NCI-H2171 treated with DMSO at 0.1 percent for 48 hours (cell line): ENCODE measurements around the gene ZNF280C.
"Not testable (repeated sequence)": the region's sequence is repeated elsewhere in the genome, so short reads cannot be mapped to it uniquely, and the experiment has no call there.

Source experiments
- DNase-seq: peaks from one replicate; lab custom pipeline; 2025; lab: John Stamatoyannopoulos, UW

Gene ZNF280C

GRCh38 chrX:130268449-130269170 is at the start of gene ZNF280C:
Gene ZNF280C (minus strand): TSS chrX:130268899. CDS start chrX:130260449, 8,450 bp downstream.
- DNase-seq: peak; percentile 91

DNA sequence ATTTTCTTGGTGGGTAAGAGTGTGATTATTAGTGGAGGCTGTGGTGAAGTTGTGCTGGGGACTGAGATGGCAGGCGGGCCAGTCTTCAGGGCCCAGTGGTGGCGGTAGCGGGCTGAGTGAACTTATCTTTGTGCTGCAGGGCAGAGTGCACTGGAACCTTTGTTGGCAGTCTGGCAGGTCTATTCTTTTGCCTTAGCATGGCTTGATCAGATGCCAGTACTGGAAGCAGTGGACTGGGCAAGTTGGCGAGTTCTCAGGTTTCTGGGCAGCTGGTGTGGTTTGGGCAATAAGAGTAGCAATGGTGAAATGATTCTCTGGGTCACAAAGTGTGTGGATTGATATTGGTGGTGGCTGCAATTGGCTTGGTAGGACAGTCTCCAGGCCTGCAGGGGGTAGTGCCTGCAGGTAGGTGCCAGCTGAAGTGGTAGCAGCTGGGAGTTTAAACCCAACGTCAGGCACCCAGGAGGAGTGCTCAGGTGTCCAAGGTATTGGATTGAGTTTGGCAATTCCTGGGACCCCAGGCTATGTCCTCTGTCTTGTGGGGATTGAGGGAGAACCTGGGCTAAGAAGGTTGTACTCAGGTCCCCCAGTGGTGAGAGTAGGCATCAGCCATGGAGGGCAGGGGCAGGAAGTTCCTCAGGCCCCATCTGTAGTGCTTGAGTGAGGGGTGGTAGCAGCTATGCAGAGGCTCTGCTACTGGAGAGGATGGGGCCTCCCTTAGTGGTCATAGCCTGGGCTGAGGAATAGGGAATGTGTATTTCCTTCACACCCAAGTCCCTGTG is 36.1 kb upstream of the ZNF280C start:
- DNase-seq: no peak

GRCh38 chrX:130301977-130302376 is 33.3 kb upstream of the ZNF280C start:
- no peak for DNase-seq

DNA sequence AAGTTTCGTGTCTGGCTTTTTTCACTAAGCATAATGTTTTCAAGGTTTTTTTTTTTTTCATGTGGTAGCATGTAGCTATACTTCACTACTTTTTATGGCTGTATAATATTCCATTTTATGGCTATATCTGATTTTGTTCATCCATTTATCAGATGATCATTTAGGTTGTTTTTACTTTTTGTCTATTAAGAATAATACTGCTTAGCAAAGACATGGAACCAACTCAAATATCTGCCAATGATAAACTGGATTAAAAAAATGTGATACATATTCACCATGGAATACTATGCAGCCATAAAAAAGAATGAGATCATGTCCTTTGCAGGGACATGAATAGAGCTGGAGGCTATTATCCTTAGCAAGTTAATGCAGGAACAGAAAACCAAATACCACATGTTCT is 32.7 kb upstream of the ZNF280C start:
- DNase-seq: no peak

GRCh38 chrX:130300010-130300282 is 31.2 kb upstream of the ZNF280C start:
- DNase-seq: no peak

DNA sequence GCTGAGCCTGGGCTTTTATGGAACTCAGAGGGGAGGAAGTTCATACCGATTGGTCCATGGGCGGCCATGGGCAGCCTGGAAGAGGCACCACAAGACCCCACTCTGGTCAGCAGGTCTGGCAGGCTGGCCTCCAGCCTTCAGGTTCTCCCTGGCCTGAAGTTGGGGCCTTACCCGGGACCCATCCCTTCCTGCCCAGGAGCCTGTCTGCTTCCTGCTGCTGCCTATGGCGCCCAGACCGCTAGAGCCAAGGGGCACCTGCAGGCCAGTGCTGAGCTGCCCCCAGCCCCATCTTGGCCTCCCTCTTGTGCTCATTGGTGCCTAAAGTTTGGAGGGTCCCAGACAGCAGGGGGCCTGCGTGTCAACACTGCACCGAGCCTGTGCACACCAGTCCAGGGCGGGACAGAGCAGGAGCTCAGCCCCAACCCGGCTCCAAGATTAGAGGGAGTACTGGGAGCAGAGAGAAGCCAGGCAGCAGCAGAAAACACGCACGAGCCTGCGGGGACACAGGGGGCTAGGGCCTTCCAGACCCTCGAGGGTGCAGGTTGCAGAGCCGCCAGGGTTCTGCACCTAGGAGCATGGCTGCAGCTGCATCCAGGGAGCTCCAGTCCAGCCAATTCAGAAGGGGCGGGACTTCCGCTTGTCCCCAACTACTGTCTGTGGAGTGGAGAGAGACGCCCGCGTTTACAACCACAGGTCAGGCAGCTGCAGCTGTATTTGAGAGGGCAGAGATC is 30.7 kb upstream of the ZNF280C start:
- DNase-seq: no peak

DNA sequence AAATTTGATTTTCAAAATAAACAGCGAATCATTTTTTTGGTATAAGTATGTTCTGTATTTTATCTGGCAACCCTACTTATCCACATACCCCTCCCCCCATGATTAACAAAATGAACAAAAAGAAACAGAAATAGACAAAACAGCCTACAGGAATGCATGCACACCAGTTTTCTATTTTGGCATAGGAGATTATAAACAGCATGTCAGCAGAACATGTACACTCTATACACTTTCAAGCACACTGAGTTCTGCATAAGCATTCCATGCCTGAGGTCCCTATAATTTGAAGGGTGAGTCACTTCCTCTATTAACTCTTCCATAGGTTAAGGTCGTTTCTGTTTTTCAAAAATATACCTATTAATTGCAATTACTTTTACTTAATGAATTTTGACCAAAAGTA is 28.0 kb upstream of the ZNF280C start:
- no peak for DNase-seq

DNA sequence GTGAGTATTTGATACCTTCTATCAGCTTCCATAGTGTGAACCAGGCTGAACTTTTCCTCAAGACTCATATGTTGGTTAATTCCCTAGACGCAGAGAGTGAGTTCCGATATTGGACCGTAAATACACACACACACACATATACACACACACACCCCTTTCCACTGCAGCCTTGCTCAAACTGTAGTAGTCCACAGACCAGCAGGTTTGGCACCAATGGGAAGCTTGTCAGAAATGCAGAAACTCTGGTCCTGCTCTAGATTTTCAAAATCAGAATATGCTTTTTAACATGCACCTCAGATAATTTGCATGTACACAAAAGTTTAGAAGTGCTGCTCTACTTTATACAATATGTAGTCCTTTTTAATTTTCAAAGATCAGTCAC is 27.6 kb upstream of the ZNF280C start:
- DNase-seq: no peak

GRCh38 chrX:130295519-130296296 is 27.0 kb upstream of the ZNF280C start:
- DNase-seq: no peak

GRCh38 chrX:130287071-130287770 is 18.5 kb upstream of the ZNF280C start:
- DNase-seq: no peak

DNA sequence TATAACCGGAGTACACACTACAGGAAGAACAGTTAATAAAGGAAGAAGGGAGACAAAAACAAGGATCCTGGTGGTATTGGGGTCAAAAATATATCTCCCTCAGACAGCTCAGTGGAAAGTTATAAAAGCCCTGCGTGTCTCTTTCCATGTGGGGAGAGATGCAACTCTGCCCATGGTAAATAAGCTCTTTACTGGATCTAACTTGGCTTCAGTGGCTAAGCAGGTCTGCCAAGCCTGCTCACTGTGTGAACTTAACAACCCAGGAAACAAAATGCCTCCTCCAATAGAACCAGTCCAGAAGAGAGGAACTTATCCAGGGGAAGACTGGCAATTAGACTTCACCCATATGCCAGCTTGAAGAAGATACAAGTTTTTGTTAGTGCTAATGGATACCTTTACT is 17.0 kb upstream of the ZNF280C start:
- DNase-seq: no peak

DNA sequence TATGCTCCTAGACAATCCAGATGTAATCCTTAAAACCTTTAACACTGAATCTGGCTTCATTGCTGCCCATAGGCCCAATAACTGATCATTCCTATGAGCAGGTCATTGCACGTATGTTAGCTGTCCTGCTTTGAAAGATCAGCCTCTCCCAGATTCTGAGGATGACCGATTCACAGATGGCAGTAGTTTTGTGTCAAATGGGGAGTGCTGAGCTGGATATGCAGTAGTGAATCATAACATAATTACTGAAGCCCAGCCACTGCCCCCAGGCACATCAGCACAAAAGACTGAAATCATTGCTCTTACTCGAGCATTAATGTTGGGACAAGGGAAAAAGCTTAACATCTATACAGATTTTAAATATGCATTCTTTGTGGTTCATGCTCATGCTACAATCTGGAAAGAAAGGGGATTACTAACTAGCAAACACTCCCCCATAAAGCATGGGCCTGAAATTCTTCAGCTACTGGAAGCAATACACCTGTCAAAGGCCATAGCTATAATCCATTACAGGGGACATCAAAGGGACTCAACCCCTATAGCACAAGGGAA is 16.4 kb upstream of the ZNF280C start:
- no peak for DNase-seq

- DNase-seq: no peak
These were observed 13.5 kb upstream of the ZNF280C start for GRCh38 chrX:130282151-130282550.

- DNase-seq: no peak
These were observed 12.2 kb upstream of the ZNF280C start for GRCh38 chrX:130280901-130281300.

GRCh38 chrX:130272253-130272652 is 3.6 kb upstream of the ZNF280C start:
- DNase-seq: not testable (repeated sequence)

DNA sequence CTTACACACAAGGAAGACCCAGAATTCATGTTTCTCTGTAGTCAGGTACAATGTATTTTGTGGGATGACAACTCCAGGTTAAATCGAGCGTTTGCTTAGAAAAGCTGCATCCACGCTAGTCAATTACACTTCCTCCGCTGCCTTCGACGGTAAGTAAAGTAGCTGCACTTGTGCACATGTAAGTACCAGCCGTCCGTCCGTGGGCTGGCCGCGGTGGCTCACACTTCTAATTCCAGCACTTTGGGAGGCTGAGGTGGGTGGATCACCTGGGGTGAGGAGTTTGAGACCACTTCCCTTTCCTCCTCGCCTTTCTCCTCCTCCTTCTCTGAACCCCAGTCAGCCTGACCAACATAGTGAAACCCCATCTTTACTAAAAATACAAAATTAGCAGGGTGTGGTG is 692 bp upstream of the ZNF280C start:
- not testable (repeated sequence) for DNase-seq

DNA sequence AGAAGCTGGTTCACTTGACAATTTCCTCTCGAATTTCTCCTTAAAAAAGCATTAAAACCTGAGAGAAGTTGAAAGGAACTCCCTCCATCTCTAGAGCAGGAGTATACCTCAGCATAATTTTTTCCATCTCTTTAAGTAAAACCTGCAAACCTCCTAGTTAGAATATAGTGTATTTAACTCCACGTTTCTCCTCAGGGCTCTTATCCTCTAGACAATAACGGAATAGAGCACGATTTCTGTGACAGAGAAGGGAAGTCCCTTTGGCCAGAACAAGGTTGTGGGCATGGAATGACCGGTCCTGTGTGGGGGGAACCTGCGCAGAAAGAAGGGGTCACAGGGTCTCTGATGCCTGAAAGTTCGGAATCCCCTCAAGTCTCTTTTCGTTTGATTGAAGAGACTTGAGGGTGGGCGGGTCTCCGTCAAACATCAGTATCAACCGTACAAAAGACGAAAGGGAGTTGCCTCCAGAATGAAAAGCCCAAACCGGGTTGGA is 697 bp downstream of the ZNF280C start:
- no peak for DNase-seq

DNA sequence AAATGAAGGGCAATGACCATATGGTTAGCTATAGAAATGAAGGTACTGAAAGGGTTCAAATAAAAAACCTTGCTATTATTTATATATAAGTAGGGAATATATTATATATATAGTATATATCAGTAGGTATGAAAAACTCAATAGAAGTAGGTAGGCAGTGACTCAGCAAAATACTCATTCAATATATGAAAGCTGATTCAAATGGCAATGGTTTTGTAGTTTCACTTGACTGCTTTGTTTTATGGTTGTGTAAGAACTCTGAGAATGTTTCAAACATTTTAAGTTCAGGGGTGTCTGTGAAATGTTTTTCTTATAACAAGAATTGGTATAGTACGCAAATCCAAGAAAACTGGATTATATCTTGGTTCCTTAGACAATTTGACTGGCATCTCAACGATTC is 4.1 kb downstream of the ZNF280C start:
- no peak for DNase-seq

GRCh38 chrX:130263016-130263415 is 5.7 kb downstream of the ZNF280C start:
- no peak for DNase-seq

GRCh38 chrX:130262231-130262630 is 6.5 kb downstream of the ZNF280C start:
- DNase-seq: no peak

DNA sequence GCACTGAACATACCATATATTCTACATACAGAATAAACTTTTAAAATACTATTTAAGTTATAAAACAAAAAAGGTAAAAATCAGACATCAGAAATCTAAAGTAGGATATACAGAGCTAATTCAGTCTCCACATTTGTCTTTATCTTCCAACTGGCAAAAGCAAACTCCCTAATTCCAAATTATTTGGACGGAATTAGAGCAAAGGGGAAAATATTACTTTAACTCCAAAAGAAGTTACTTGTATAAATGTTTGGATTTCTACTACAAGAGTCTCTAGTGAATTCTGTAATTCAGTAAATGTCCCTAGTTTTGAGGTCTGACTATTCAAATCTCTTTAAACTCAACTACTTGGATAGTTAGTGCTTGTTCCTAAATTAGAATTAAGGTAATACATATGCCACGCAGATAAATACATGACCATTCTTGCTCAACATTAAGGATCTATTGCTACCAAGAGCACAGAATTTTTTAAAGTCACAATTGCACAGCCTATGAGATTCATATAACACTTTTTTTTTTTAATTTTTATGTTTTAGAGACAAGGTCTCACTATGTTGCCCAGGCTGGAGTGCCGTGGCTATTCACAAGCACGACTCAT is 7.3 kb downstream of the ZNF280C start:
- DNase-seq: no peak
